Stimulated activated CD8-positive, alpha-beta memory T cell treated with anti-CD3 and anti-CD28 coated beads, Interleukin-12 subunit alpha, Interleukin-12 subunit beta, amount 100 ng/mL, for 24 hours (primary cell): Measurements from ENCODE around the gene ELOB.

Experiments
- DNase-seq: peaks from one replicate; pipeline ENCODE4 v3.0.0-alpha.2; 2020; ENCODE audit errors: extremely low read depth

ELOB gene

DNA sequence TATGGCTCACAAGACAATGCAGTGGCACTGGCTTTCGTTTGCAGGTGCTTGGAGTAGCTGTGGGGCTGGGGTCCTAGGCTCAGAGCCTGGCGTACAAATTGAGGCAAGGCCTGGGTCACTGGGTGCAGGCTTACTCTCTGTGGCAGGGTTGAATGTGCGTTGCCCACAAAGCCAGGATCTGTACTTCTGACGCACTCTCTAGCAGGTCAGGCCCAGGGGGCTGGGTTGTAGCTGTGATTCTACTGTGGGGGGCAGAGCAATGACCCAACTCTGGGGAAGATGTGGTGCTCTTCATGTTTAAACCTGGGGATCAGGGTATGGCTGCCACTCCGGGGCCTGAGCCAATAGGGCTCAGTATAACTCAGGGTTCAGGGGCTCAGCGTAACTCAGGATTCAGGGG is 33.6 kb upstream of the ELOB start:
- DNase-seq, result no peak

DNA sequence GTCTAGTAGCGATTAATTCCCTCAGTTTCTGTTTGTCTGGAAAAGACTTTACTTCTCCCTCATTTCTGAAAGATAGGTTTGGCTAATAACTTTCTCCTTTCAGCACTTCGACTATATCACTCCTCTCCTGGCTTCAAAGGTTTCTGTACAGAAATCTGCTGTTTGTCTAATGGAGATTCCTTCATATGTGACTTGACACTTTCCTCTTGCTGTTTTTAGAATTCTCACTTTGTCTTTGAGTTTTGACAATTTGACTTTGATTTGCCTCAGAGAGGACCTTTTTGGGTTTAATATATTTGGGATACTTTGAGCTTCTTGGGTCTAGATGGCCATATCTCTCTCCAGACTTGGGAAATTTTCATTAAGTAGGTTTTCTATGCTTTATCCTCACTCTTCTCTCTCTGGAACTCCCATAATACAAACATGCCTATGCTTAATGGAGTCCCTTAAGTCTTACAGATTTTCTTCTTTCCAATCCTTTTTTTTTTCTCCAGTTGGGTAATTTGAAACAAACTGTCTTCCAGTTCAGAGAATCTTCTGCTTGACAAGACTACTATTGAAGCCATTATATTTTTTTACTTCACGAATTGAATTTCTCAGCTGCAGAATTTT is 32.2 kb upstream of the ELOB start:
- no peak for DNase-seq

DNA sequence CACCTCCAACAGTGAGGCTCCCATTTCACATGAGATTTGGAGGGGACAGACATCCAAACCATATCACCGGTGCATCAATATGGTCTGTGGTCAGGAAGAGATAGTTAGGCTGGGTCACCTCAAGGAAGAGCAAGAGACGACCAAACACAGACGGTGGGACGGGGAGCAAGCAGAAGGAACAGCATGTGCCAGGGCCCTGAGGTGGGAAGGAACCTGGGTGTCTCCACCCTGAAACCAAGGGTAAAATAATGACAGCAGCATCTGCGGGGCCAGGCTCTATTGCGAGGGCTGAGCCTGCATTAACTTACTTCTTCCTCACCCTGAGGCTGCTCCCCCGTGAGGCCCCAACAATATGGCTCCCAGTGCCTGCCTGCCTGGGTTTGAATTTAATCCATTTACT is 31.1 kb upstream of the ELOB start:
- DNase-seq, result no peak

DNA sequence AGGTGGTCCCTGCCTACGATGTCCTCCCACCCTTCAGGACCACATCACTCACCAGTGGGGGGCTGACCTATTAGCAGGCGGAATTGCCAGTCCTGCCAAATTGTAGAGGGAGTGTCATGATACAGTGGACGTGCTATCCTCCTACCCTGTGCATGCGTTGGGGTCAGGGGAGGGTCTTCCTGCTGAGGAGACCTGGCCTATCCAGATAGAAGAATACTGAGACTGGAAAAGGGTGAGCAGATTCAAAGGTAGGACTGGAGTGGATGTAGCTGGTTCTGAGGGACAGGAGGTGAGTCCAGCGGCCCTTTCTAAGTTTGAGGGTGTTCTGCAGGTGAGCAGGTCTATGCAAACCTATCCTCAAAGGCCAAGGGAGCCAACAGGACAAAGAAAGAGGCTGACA is 29.2 kb upstream of the ELOB start:
- DNase-seq, result no peak

DNA sequence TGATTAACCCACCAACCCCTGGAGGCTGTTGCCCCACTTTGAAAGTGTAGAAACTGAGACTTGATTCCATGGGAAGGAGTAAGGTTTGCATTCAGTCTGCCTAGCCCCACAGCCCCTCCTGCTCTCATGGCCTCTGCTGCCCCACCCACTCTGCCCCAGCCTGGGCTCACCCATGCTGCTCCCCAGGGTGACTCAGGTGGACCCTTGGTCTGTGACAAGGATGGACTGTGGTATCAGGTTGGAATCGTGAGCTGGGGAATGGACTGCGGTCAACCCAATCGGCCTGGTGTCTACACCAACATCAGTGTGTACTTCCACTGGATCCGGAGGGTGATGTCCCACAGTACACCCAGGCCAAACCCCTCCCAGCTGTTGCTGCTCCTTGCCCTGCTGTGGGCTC is 27.6 kb upstream of the ELOB start:
- no peak for DNase-seq

DNA sequence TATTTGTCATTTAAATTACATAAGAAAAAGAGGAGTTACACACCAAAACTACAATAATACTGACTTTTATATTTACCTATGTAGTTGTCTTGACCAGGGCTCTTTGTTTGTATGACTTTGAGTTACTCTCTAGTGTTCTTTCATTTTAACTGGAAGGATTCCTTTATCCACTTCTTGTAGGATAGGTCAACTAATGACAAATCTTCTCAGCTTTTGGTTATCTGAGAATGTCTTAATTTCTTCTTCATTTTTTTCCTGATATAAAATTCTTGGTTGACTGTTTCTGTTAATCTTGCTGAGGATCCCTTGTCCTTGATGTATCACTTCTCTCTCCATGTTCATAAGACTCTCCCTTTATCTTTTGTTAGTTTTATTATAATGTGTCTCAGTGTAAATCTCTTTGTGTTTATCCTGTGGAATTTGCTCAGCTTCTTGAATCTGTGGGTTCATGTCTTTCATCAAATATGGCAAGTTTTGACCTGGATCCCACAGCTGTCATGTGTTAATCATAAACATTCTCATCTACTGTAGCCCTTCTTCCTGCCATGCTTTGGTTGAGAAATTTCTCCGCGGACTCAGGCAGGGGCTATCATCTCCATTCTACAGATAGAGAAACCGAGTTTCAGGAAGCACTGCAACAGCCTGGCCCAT is 26.6 kb upstream of the ELOB start:
- no peak for DNase-seq

DNA sequence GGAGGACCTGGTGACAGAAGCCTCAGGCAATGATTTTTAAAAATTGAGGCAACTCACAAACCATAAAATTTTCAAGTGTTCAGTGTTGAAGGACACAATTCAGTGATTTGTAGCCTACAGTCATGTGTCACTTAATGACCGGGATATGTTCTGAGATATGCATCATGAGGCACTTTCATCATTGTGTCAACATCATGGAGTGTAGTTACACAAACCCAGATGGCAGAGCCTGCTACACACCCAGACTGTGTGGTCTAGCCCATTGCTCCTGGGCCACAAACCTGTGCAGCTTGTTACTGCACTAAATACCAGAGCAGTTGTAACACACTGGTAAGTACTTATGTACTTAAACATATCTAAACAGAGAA is 22.8 kb upstream of the ELOB start:
- no peak for DNase-seq

DNA sequence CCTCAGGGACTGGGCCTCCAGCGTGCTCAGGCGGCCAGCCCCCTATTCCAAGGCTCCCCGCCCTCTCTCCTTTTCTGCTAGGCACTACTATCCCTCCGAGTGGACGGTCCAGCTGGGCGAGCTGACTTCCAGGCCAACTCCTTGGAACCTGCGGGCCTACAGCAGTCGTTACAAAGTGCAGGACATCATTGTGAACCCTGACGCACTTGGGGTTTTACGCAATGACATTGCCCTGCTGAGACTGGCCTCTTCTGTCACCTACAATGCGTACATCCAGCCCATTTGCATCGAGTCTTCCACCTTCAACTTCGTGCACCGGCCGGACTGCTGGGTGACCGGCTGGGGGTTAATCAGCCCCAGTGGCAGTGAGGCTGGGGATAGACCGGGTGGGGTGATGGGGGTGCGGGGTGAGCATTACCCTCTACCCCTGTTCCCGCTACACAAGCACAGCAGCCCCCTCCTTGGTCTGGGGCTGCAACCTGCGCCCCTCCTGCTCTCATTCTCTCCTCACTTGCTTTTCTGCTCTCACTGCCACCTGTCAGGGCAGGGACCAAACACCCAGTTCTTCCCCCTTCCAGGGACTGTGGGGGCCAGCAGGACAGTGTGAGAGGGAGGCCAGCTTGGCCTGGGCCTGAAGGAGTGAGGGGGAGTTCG is 22.3 kb upstream of the ELOB start:
- no peak for DNase-seq

DNA sequence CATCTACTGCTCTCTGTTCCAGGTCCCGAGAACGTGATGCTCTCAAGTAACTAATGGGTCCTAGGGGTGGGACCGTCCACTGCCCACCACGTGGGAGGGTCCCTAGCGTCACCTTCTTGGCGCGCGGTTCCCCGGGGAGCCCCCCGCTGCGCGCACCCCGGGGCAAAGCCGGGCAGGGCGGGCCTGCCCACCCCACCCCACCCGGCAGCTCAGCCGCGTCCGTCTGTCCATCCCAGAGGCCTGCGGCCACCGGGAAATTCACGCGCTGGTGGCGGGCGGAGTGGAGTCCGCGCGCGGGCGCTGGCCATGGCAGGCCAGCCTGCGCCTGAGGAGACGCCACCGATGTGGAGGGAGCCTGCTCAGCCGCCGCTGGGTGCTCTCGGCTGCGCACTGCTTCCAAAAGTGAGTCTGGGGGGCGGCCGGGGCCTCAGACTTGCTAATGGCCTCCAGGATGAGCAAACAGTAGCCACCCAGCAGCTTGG is 21.7 kb upstream of the ELOB start:
- DNase-seq, result no peak

DNA sequence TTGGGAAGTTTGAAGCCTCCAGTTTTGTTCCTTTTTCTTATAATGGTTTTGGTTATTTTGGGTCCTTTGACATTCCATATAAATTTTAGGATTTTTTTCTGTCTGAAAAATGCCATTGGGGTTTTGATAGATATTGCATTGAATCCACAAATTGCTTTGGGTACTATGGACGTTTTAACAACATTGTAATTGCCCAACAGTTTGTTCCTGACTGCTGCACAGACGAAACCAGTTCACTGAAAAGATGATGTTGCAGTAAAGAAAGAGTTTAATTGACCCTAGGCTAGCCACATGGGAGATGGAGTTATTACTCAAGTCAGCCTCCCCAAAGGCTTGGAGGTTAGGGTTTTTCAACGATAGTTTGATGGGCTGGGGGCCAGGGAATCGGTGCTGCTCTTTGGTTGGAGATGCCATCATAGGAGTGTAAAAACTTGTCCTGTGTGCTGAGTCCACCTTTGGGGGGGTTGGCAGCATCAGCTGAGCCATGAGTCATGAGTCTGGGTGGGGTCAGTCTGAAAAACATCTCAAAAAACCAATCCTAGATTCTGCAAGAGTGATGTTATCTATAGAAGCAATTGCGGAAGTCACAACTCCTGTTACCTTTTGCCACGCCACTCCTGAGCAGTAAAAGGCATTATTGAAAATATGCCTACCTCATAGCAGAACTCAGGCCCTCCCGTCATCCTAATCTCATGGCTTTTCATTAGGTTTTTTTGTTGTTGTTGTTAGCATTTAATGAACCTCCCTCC is 18.5 kb upstream of the ELOB start:
- no peak for DNase-seq

DNA sequence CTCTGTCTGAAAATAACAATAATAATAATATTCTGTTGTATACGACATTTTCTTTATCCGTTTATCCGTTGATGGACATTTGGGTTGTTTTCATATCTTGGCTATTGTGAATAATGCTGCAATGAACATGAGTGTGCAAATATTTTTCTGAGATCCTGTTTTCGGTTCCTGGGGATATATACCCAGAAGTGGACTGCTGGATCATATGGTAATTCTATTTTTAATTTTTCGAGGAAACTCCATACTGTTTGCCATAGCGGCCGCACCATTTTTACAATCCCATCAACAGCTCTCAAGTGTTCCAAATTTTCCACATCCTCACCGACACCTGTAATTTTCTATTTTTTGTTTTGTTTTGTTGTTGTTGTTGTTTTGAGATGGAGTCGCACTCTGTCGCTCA is 15.9 kb upstream of the ELOB start:
- DNase-seq, result no peak

DNA sequence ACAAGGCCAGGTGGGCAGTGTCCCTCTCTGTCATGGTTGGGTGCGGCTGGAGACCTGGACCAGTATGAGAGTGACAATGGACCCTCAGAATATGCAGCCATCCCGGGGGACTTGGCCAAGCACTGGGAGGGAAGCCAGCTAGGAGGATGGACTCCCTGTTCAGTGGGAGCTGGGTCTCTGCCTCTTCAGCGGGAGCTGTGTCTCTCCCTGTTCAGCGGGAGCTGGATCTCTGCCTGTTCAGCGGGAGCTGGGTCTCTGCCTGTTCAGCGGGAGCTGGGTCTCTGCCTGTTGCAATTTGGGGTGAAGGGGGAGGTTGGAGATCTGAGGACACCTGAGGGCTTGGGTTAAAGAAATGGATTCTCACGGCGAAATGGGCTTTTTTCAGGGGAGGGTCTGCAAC is 14.1 kb upstream of the ELOB start:
- DNase-seq, result no peak

DNA sequence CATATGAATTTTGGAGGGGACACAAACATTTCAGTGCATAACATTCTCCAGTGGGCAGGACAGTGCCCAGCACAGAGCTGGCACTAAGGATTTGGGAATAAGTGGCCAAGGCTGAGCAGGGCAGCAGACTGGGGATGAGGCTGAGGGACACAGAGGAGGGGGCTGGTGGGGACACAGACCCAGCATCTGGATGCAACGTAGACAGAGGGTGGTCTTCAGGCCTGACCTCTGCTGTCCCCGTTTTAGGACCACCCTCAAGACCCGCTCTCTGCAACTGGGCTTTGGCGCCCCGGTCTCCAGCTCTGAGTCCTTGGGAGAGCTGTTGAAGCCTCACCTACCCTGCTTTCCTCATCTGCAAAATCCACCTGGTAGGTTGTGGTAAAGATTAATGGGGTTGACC is 13.6 kb upstream of the ELOB start:
- no peak for DNase-seq

DNA sequence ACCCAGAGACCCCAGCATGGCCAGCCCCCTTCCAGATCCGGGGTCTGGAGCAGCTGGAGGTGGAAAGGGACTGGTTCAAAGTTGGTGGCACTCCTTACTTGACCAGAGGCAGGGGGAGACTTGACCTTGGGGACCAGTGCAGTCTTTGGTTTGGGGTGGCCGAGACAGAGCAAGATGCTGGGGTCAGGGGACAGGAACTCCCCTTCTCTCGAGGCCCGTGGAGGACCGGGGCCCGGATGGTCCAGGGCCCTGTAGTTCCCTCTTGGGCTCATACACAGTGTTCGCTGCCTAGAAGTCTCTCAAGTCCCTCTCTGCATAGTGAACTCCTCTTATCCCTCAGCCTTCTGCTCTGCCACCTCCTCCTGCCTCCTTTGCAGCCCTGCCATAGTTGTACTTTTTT is 10.9 kb upstream of the ELOB start:
- no peak for DNase-seq

DNA sequence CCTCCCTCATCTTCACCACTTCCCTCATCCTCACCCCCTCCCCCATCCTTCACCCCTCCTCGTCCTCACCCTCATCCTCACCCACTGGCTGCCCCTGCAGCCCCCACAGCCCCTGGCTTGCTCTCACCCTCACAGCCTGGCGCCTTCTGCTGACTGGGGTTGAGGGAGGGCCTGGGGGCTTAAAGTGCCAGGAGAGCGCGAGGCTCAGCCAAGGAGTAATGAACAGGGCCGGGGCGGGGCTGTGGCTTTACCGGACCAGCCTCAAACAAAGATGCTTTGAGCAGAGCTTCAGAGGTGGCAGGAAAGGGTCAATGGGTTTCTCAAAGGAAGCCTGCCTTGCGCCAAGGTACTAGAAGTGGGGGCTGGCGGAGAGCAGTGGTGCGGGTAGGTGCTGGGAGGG is 10.3 kb upstream of the ELOB start, which contains the start of gene PRSS33:
Gene PRSS33 (minus strand): TSS at position 155 of the 400 bp plus-strand sequence. CDS start 1,013 bp downstream, outside the sequence.
- no peak for DNase-seq

DNA sequence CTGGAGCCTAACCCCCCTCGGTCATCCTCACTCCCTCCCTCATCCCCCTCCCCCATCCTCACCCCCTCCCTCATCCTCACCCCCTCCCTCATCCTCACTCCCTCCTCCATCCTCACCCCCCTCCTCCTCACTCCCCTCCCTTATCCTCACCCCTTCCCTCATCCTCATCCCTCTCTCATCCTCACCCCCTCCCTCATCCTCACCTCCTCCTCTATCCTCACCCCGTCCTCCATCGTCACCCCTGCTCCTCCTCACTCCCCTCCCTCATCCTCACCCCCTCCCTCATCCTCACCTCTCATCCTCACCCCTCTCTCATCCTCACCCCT is 9.7 kb upstream of the ELOB start:
- DNase-seq, result no peak

DNA sequence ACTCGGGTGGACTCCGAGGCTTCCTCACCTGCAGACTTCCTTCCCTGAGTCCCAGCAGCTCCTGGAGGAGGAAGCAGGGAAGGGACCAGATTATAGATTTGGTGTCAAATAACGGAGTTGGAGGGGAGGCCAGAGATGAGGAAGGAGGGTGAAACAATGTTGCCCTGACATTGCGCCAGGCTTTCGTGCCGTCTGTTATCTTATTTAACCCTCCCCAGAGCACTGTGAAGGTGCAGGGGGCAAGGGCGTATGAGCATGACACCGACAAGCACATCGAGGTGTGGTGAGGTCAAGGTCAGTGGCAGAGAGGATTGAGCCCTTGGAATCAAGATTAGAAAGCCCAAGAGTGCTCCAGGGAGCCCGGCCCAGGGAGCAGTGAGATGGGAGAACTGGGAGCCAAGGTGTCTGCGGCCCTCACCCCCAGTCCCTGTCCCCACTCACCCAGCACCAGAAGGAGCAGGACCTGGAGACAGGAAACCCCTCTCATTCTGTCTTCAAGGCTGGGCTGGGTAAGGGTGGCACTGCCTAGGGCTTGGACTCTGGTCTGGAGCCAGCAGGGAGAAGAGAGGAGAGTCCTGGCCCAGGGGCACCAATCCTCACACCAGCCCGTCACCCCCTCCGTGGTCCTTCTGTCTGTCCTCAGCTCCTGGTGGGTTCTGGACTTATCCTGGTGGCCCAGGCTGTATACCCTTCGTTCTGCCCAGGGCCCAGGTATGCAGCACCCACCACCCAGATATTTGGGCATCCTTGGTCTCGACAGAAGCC is 9.2 kb upstream of the ELOB start:
- no peak for DNase-seq

DNA sequence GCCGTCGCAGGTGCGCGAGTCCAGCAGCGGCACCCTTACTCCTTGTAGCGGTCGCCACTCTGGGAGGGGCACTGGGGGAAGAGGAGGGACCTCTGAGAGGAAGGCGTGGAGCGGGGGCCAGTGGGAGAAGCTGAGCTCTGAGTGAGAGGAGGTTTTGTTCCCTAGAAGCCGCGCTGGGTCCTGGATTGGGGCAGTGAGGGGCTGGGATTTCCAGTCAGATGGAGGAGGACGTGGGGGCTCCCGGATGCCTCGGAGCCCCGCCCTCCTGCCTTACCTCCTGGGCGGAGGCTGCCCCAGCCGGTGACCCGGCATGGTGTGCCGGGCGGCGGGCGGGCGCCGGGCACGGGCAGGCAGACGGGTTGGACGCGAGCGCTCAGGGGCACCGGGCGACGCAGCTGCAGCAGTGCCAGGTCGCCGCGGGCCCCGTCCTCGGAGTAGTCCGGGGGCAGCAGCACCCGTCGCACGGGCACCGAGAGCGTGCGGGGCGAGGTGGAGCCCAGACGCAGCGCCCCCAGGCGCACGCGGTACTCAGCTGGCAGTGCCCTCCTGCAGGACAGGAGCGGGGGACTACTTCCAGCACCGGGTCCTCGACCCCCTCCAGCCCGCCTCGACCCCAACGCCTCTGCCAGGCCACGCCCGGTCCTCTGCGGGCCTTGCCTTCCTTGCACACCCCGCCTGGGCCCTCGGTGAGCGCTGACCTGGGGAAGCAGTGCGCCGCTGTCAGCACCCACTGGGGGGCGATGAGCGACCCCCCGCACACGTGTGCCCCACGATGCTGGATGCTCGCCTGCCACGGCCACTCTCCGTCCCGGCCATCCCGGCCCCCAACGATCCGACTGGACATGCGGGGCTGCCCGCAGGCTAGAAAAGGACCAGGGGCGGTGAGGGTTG is 8.3 kb upstream of the ELOB start:
- DNase-seq, result peak; percentile 17

DNA sequence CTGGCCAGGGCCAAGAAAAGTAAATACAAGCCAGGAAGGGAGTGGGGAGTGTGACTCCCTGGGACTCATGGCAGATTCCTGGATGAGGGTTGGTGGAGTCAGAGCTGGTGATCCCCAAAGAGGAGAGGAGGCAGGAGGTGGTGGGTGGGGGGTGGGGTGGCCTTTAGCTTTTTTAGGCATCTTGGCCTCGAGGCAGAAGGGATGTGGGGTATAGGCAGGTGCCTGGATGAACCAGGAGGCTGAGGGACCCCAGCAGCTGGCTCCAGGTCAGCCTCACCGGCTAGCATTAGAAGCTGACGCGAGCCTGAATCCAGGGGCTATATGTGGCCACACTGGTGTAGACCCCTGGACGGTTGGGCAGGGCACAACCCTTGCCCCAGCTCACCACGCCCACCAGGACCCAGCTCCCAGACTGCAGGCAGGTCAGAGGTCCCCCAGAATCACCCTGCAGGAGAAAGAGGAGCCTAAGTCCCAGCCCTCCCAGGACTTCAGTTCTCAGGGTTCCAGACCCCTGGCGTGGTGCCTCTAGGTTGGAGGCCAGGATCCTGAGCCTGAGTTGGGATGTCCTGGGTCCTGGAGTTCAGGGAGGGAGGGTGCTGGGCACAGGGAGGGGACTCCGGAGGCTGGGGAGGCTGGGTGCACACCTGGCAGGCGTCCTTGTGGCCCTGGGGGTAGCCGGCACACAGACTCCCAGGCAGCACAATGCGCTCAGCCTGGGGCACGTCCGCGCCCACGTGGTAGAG is 7.4 kb upstream of the ELOB start:
- no peak for DNase-seq
